Esophagus squamous epithelium (tissue), 5 donors: Measurements from ENCODE around the gene SLC22A7. TPM values are rescaled to one million over a fixed set of nuclear protein-coding genes. Genes with fewer than 3 reads are reported as not detected.

Experiments used
- DNase-seq: peaks from one replicate; lab custom pipeline; 2025; lab: John Stamatoyannopoulos, UW
- H3K27ac ChIP-seq, 4 donors: fragments of 200-600 bp; sonication (generic); one replicate each; pipeline ENCODE4 v1.5.1; 2016 to 2019; ENCODE audit warnings: mild to moderate bottlenecking in 1 of 4
- H3K27me3 ChIP-seq, 4 donors: fragments of 200-600 bp; sonication (generic); 1 replicate in 3 of 4; 2 replicates in 1 of 4; pipeline versions ENCODE4 v1.5.1 to v1.6.0; 2017 to 2021; ENCODE audit warnings: antibody characterized with exemption in 1 of 4
- H3K36me3 ChIP-seq, 3 donors: fragments of 200-600 bp; sonication (generic); one replicate each; pipeline ENCODE4 v1.5.1; 2016 to 2019
- H3K4me1 ChIP-seq, 3 donors: fragments of 200-600 bp; sonication (generic); one replicate each; pipeline ENCODE4 v1.5.1; 2017 to 2019
- H3K4me3 ChIP-seq, 4 donors: fragments of 200-600 bp; sonication (generic); 1 replicate in 3 of 4; 2 replicates in 1 of 4; pipeline ENCODE4 v1.5.1; 2016 to 2019; ENCODE audit warnings: mild to moderate bottlenecking in 2 of 4, moderate library complexity in 1 of 4
- H3K9me3 ChIP-seq, 3 donors: fragments of 200-600 bp; sonication (generic); one replicate each; pipeline ENCODE4 v1.5.1; 2016 to 2019
- CTCF ChIP-seq, 6 experiments: fragments of 450-650 bp in 4 of 6; fragments of 200-600 bp in 2 of 6; sonication (generic) in 2 of 6; IDR thresholded peaks; one replicate each; pipeline ENCODE4 v1.5.1; 2016 to 2019; ENCODE audit warnings: antibody characterized with exemption in 6 of 6, mild to moderate bottlenecking in 4 of 6, moderate library complexity in 4 of 6
- POLR2A ChIP-seq, 4 donors: fragments of 450-650 bp; IDR thresholded peaks; one replicate each; pipeline ENCODE4 v1.6.1; 2017; ENCODE audit warnings: antibody characterized with exemption in 4 of 4, mild to moderate bottlenecking in 4 of 4, moderate library complexity in 3 of 4
- WGBS, 2 donors: methylation state at CpG; one replicate each; pipeline ENCODE4 v1.1.5; 2018; 5-methylcytosine and 5-hydroxymethylcytosine counted together
- intact Hi-C: fragments of 100-400 bp; cut with DNase I; formaldehyde crosslinking; loops from one replicate; pipeline ENCODE4 v1.15.0; 2022
- total RNA-seq, 4 donors: library from RNA; depleted of rRNA; stranded (reverse); fragments of >200 nt; gene quantifications; one replicate each; pipeline ENCODE4 v1.1.0, GENCODE V29; 2016
- donor health status: DM: yes; HTN: yes; CAD: no.

Gene SLC22A7
- total RNA-seq, 4 donors from 2014 or later, result not detected

- TF ChIP-seq POLR2A (IDR thresholded peaks at IDR 0.05) (no peak), CTCF (IDR thresholded peaks at IDR 0.05) (no peak)
- Histone ChIP-seq H3K4me1 (peaks cover 0 to 5% (median 0%) of the 10 kb centered on the region in 3 donors), H3K36me3 (peaks cover 0 to 13% (median 0%) of the 10 kb centered on the region in 3 donors), H3K4me3 (no peak overlapping the region), H3K27ac (no peak overlapping the region), H3K9me3 (no peaks in the 10 kb centered on the region), H3K27me3 (no peaks in the 10 kb centered on the region)
- WGBS, 2 donors, result 59 to 61% methylated on average over 4 of the region's 4 CpGs
- no peak for DNase-seq
- intact Hi-C loops, result no loop called here
Measured at GRCh38 chr6:43331891-43332290, 33.8 kb downstream of the SLC22A7 start.

GRCh38 chr6:43334466-43335095, 36.5 kb downstream of the SLC22A7 start:
- intact Hi-C loops, result no loop called here
- TF ChIP-seq POLR2A (IDR thresholded peaks at IDR 0.05), result no peak
- TF ChIP-seq CTCF (IDR thresholded peaks at IDR 0.05), result peak; percentile 19 to 74 (median 47)
- Histone ChIP-seq H3K27me3 (no peaks in the 10 kb centered on the region), H3K4me1 (peaks cover 0 to 5% (median 0%) of the 10 kb centered on the region in 3 donors), H3K9me3 (no peaks in the 10 kb centered on the region), H3K36me3 (peaks cover 0 to 32% (median 4%) of the 10 kb centered on the region in 3 donors), H3K4me3 (no peak overlapping the region), H3K27ac (no peak overlapping the region)
- WGBS, 2 donors, result 30 to 58% methylated on average over 2 of the region's 2 CpGs
- DNase-seq, result no peak

- peaks cover 0 to 5% (median 0%) of the 10 kb centered on the region in 3 donors for H3K4me1 ChIP-seq
- DNase-seq, result no peak
- WGBS, 2 donors, result 84% methylated on average over 3 of the region's 3 CpGs
- intact Hi-C loops, result no loop called here
- TF ChIP-seq CTCF (IDR thresholded peaks at IDR 0.05) (no peak), POLR2A (IDR thresholded peaks at IDR 0.05) (no peak)
- no peaks in the 10 kb centered on the region for H3K9me3 ChIP-seq
- no peak overlapping the region for H3K4me3 ChIP-seq
- no peak overlapping the region for H3K27ac ChIP-seq
- no peaks in the 10 kb centered on the region for H3K27me3 ChIP-seq
- H3K36me3 ChIP-seq, result peaks cover 0 to 41% (median 8%) of the 10 kb centered on the region in 3 donors
Measured at GRCh38 chr6:43335469-43335868, 37.4 kb downstream of the SLC22A7 start.

GRCh38 chr6:43336382-43336781, 38.3 kb downstream of the SLC22A7 start:
- Histone ChIP-seq H3K4me3 (no peak overlapping the region), H3K9me3 (no peaks in the 10 kb centered on the region), H3K27me3 (no peaks in the 10 kb centered on the region), H3K4me1 (peaks cover 0 to 5% (median 0%) of the 10 kb centered on the region in 3 donors), H3K27ac (no peak overlapping the region), H3K36me3 (peaks cover 0 to 50% (median 14%) of the 10 kb centered on the region in 3 donors)
- DNase-seq, result no peak
- intact Hi-C loops, result no loop called here
- TF ChIP-seq CTCF (IDR thresholded peaks at IDR 0.05) (no peak), POLR2A (IDR thresholded peaks at IDR 0.05) (no peak)
- 55 to 59% methylated on average over 3 of the region's 3 CpGs for WGBS, 2 donors

GRCh38 chr6:43338243-43338642, 40.2 kb downstream of the SLC22A7 start:
- H3K27ac ChIP-seq, result no peak overlapping the region
- intact Hi-C loops, result no loop called here
- TF ChIP-seq POLR2A (IDR thresholded peaks at IDR 0.05), result no peak
- no peak for TF ChIP-seq CTCF (IDR thresholded peaks at IDR 0.05)
- H3K4me1 ChIP-seq, result peaks cover 0 to 5% (median 0%) of the 10 kb centered on the region in 3 donors
- DNase-seq, result no peak
- H3K27me3 ChIP-seq, result no peaks in the 10 kb centered on the region
- no peak overlapping the region for H3K4me3 ChIP-seq
- H3K36me3 ChIP-seq, result peaks cover 0 to 69% (median 23%) of the 10 kb centered on the region in 3 donors
- no peaks in the 10 kb centered on the region for H3K9me3 ChIP-seq
